HCT116 (cell line): Measurements from ENCODE around the gene PRDM11. TPM values are rescaled to one million over a fixed set of nuclear protein-coding genes. Genes with fewer than 3 reads are reported as not detected.

Source experiments
- ATAC-seq: fragments of 200-7000 bp; cut with Tn5 transposase; 2 replicates; pipeline ENCODE4 v1.9.1; 2020; ENCODE audit warnings: mild to moderate bottlenecking, moderate library complexity
- BruUV-seq: library from RNA; stranded (reverse); fragments of 400-500 nt; replicated peaks from 2 replicates; lab custom pipeline; 2021; lab: Mats Ljungman, UMichigan
- CTCF ChIA-PET: fragments of 300-600 bp; sonication (Branson Sonifier 250); formaldehyde crosslinking; loops from one replicate; lab custom pipeline; 2021; ENCODE audit warnings: antibody characterized with exemption; lab: Charles Lee
- POLR2A ChIA-PET: fragments of 300-600, 350-600 bp; sonication (Branson Sonifier 250); formaldehyde crosslinking; loops from one replicate; lab custom pipeline; 2021; ENCODE audit warnings: antibody characterized with exemption; lab: Charles Lee
- RAD21 ChIA-PET, 2 experiments: fragments of 300-600 bp; sonication (Branson Sonifier 250); formaldehyde crosslinking; loops; one replicate each; lab custom pipeline; 2023; ENCODE audit warnings: low total read pairs in 2 of 2; ENCODE audit not compliant: uncharacterized antibody in 2 of 2, unreplicated experiment in 2 of 2, low non-redundant PET in 1 of 2; lab: Charles Lee
- DNase-seq: peaks from one replicate; pipeline ENCODE4 v3.0.0-alpha.2; 2010; ENCODE audit warnings: low read depth, low spot score
- H2AFZ ChIP-seq: fragments of 200-600 bp; shearing (Covaris generic), sonication (generic); 2 replicates; pipeline ENCODE4 v1.6.1; 2017; ENCODE audit warnings: low read depth, mixed run types, mixed read lengths, antibody characterized with exemption, low read length; ENCODE audit not compliant: poor library complexity, severe bottlenecking
- H3K27ac ChIP-seq: 2 replicates; pipeline ENCODE4 v1.5.1; 2012; ENCODE audit warnings: low read depth, low read length
- H3K27me3 ChIP-seq: fragments of 200-600 bp; sonication (generic); 2 replicates; pipeline ENCODE4 v1.6.1; 2016; ENCODE audit warnings: mixed run types, low read length, mixed read lengths; ENCODE audit not compliant: insufficient read depth
- H3K36me3 ChIP-seq, 2 experiments: fragments of 200-500 bp in 1 of 2; fragments of 200-600 bp in 1 of 2; sonication (Bioruptor generic) in 1 of 2; sonication (generic) in 1 of 2; 2 replicates each; pipeline versions ENCODE4 v1.5.1 to v1.6.1; 2014 to 2016; ENCODE audit warnings: low read length in 2 of 2, inconsistent platforms in 1 of 2, mixed read lengths in 1 of 2, mixed run types in 1 of 2; ENCODE audit not compliant: insufficient read depth in 2 of 2, control insufficient read depth in 1 of 2
- H3K4me1 ChIP-seq, 2 experiments: fragments of 200-600 bp in 1 of 2; sonication (generic) in 1 of 2; 2 replicates each; pipeline versions ENCODE4 v1.5.1 to v1.6.1; 2012 to 2017; ENCODE audit warnings: low read length in 2 of 2, inconsistent platforms in 1 of 2, mild to moderate bottlenecking in 1 of 2, mixed read lengths in 1 of 2, mixed run types in 1 of 2, moderate library complexity in 1 of 2; ENCODE audit not compliant: insufficient read depth in 2 of 2, control insufficient read depth in 1 of 2
- H3K4me2 ChIP-seq: fragments of 200-600 bp; sonication (generic); 2 replicates; pipeline ENCODE4 v1.6.1; 2017; ENCODE audit warnings: mixed run types, low read length, mixed read lengths
- H3K4me3 ChIP-seq, 2 experiments: fragments of 200-600 bp in 1 of 2; sonication (generic) in 1 of 2; replicated peaks in 1 of 2; 2 replicates each; pipeline ENCODE4 v1.5.1; 2011 to 2016; ENCODE audit warnings: low read length in 2 of 2, control low read depth in 1 of 2, low read depth in 1 of 2, mild to moderate bottlenecking in 1 of 2, mixed read lengths in 1 of 2, mixed run types in 1 of 2
- H3K79me2 ChIP-seq: fragments of 200-600 bp; sonication (generic); 2 replicates; pipeline ENCODE4 v1.6.1; 2017; ENCODE audit warnings: mild to moderate bottlenecking, mixed run types, low read length, moderate library complexity, mixed read lengths; ENCODE audit not compliant: insufficient read depth
- H3K9ac ChIP-seq: fragments of 200-600 bp; sonication (generic); 2 replicates; pipeline ENCODE4 v1.6.1; 2016; ENCODE audit warnings: low read length, mixed read lengths
- H3K9me2 ChIP-seq: fragments of 200-600 bp; sonication (generic), shearing (Covaris generic); 2 replicates; pipeline ENCODE4 v1.6.1; 2017; ENCODE audit warnings: mixed run types, mild to moderate bottlenecking, moderate library complexity; ENCODE audit not compliant: insufficient read depth
- H3K9me3 ChIP-seq, 2 experiments: fragments of 200-500 bp in 1 of 2; fragments of 200-600 bp in 1 of 2; sonication (Bioruptor generic) in 1 of 2; sonication (generic) in 1 of 2; 2 replicates each; pipeline ENCODE4 v1.6.1; 2014 to 2017; ENCODE audit warnings: low read length in 2 of 2, mixed read lengths in 2 of 2, inconsistent platforms in 1 of 2, low read depth in 1 of 2, mild to moderate bottlenecking in 1 of 2, mixed run types in 1 of 2, moderate library complexity in 1 of 2; ENCODE audit not compliant: control insufficient read depth in 1 of 2, insufficient read depth in 1 of 2
- H4K20me1 ChIP-seq: fragments of 200-600 bp; sonication (generic), shearing (Covaris generic); 2 replicates; pipeline ENCODE4 v1.6.1; 2017; ENCODE audit warnings: mixed run types, mild to moderate bottlenecking, moderate library complexity; ENCODE audit not compliant: insufficient read depth
- CEBPB ChIP-seq: IDR thresholded peaks from 2 replicates; pipeline ENCODE4 v1.6.1; 2012; ENCODE audit warnings: low read depth
- EZH2 ChIP-seq: fragments of 200-600 bp; sonication (generic); IDR thresholded peaks from 2 replicates; pipeline ENCODE4 v1.6.1; 2017; ENCODE audit warnings: antibody characterized with exemption, mixed run types
- EZH2phosphoT487 ChIP-seq: fragments of 200-600 bp; IDR thresholded peaks from 2 replicates; pipeline ENCODE4 v1.6.1; 2018; ENCODE audit warnings: antibody characterized with exemption, borderline replicate concordance
- FOSL1 ChIP-seq: IDR thresholded peaks from 2 replicates; pipeline ENCODE4 v1.6.1; 2012; ENCODE audit warnings: low read depth
- JUND ChIP-seq: IDR thresholded peaks from 2 replicates; pipeline ENCODE4 v1.6.1; 2012
- POLR2AphosphoS5 ChIP-seq: IDR thresholded peaks from 2 replicates; pipeline ENCODE4 v1.6.1; 2011; ENCODE audit warnings: mild to moderate bottlenecking, low read depth, low read length, moderate library complexity
- RAD21 ChIP-seq: IDR thresholded peaks from 2 replicates; pipeline ENCODE4 v1.6.1; 2012; ENCODE audit warnings: low read depth, mild to moderate bottlenecking
- SRF ChIP-seq: IDR thresholded peaks from 2 replicates; pipeline ENCODE4 v1.6.1; 2012; ENCODE audit warnings: low read depth
- TCF7L2 ChIP-seq: IDR thresholded peaks from 2 replicates; pipeline ENCODE4 v1.7.0; 2011; ENCODE audit warnings: borderline replicate concordance, inconsistent platforms; ENCODE audit not compliant: insufficient read depth, insufficient read length; ENCODE audit errors: extremely low read depth
- ZFX ChIP-seq: fragments of 450-650 bp; IDR thresholded peaks from 2 replicates; pipeline ENCODE4 v1.6.1; 2017
- ZNF274 ChIP-seq: fragments of 200-500 bp; sonication (Bioruptor generic); IDR thresholded peaks from 2 replicates; pipeline ENCODE4 v1.6.1; 2014; ENCODE audit warnings: mild to moderate bottlenecking, low read depth, low read length, inconsistent platforms
- intact Hi-C: fragments of 100-400 bp; cut with micrococcal nuclease; formaldehyde crosslinking; loops from 2 replicates; pipeline ENCODE4 v1.10.0; 2022
- total RNA-seq: library from RNA; stranded (reverse); gene quantifications from one replicate; pipeline ENCODE4 v1.2.1, GENCODE V29; 2021; ENCODE audit not compliant: unreplicated experiment
- TF ChIP-seq, protein P1 (sequence below), 3 experiments: fragments of 200-600 bp in 1 of 3; sonication (generic) in 1 of 3; IDR thresholded peaks in 2 of 3; conservative IDR thresholded peaks in 1 of 3; 2 replicates each; pipeline ENCODE4 v1.5.1; 2012 to 2017; ENCODE audit warnings: low read depth in 2 of 3, low read length in 2 of 3, antibody characterized with exemption in 1 of 3, borderline replicate concordance in 1 of 3, control low read depth in 1 of 3, mild to moderate bottlenecking in 1 of 3, mixed read lengths in 1 of 3, mixed run types in 1 of 3, moderate library complexity in 1 of 3; ENCODE audit not compliant: insufficient read depth in 1 of 3
- TF ChIP-seq, protein P2 (sequence below): IDR thresholded peaks from 2 replicates; pipeline ENCODE4 v1.6.1; 2012
- TF ChIP-seq, protein P3 (sequence below): IDR thresholded peaks from 2 replicates; pipeline ENCODE4 v1.6.1; 2011; ENCODE audit warnings: mild to moderate bottlenecking, low read length, moderate library complexity; ENCODE audit not compliant: insufficient replicate concordance; ENCODE audit errors: extremely low read depth
- TF ChIP-seq, protein P4 (sequence below): IDR thresholded peaks from 2 replicates; pipeline ENCODE4 v1.6.1; 2012

The PRDM11 gene
- total RNA-seq, 1 experiment from 2014 or later, result 9.3 TPM

DNA sequence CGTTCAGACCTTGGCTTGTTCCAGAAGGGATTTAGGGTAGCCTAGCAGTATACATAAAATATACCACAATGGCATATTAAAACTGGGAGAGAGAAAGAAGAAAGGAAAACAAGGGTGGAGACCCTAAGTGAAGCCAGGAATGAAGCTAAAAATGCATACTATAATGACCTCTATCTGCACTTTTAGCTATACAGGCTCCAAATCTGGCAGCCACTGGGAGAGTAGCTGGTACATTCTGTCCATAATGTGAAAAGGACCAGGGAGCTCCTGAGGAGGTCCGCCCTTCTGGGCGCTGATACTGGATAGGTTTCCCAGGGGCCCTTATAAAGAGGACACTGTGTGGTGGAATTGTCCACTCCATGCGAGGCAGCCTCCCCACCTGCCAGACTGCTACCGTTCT, 42.8 kb downstream of the PRDM11 start:
- BruUV-seq, result no TSS peak
- Histone ChIP-seq H2AFZ (no peak overlapping the region), H3K27me3 (no peaks in the 10 kb centered on the region), H3K27ac (no peak overlapping the region), H4K20me1 (no peaks in the 10 kb centered on the region), H3K79me2 (no peaks in the 10 kb centered on the region), H3K9me3 (no peaks in the 10 kb centered on the region), H3K4me3 (no peak overlapping the region), H3K4me1 (no peaks in the 10 kb centered on the region), H3K9me2 (no peaks in the 10 kb centered on the region), H3K4me2 (no peak overlapping the region), H3K9ac (no peak overlapping the region), H3K36me3 (no peaks in the 10 kb centered on the region)
- ATAC-seq, result no peak
- ChIA-PET POLR2A (no interaction called here), RAD21 (no interaction called here), CTCF (interaction anchor here (0.8 kb wide), 1 partner anchor 9 kb away, joined by 3 read pairs; no protein-coding TSS in a partner anchor)
- TF ChIP-seq ZFX, result no peak
- no peak for TF ChIP-seq RAD21
- no peak for TF ChIP-seq TCF7L2
- no peak for TF ChIP-seq POLR2AphosphoS5
- no peak for TF ChIP-seq JUND
- TF ChIP-seq EZH2, result no peak
- intact Hi-C loops, result loop anchor here (10.0 kb wide), 1 partner anchor 66 kb away; no protein-coding TSS in a partner anchor
- no peak for DNase-seq

DNA sequence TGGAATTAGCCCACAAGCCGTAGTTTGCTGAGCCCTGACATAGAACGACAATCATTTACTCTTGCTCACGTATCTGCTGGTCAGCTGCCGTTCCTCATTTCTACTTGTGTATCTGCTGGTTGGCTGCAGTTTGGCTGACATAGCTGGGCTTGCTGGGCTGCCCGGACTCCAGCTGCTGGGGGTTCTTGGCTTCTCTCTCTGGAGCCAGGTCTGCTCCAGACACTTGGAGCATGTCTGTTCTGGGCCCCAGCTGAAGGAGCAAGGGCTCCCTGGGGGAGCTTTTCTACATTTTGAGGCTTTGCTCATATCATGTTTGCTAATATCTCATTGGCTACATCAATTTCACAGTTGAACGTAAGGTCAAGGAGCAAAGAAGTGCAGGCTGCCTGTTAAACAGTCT, 47.3 kb downstream of the PRDM11 start:
- H3K79me2 ChIP-seq, result no peaks in the 10 kb centered on the region
- RAD21 ChIA-PET, result no interaction called here
- H3K27me3 ChIP-seq, result no peaks in the 10 kb centered on the region
- POLR2A ChIA-PET, result no interaction called here
- no TSS peak for BruUV-seq
- DNase-seq (no peak), ATAC-seq (no peak)
- H3K4me1 ChIP-seq, result no peaks in the 10 kb centered on the region
- H4K20me1 ChIP-seq, result no peaks in the 10 kb centered on the region
- no peak overlapping the region for H3K4me2 ChIP-seq
- no peaks in the 10 kb centered on the region for H3K9me3 ChIP-seq
- no peak overlapping the region for H3K4me3 ChIP-seq
- CTCF ChIA-PET, result no interaction called here
- no peak overlapping the region for H3K27ac ChIP-seq
- H3K9ac ChIP-seq, result no peak overlapping the region
- no peak overlapping the region for H2AFZ ChIP-seq
- H3K9me2 ChIP-seq, result no peaks in the 10 kb centered on the region
- intact Hi-C loops, result no loop called here
- H3K36me3 ChIP-seq, result no peaks in the 10 kb centered on the region
- TF ChIP-seq ZNF274 (no peak), JUND (no peak), POLR2AphosphoS5 (no peak), SRF (no peak), RAD21 (no peak), EZH2phosphoT487 (no peak), FOSL1 (no peak), CEBPB (no peak)
- TF ChIP-seq, protein P1, sequence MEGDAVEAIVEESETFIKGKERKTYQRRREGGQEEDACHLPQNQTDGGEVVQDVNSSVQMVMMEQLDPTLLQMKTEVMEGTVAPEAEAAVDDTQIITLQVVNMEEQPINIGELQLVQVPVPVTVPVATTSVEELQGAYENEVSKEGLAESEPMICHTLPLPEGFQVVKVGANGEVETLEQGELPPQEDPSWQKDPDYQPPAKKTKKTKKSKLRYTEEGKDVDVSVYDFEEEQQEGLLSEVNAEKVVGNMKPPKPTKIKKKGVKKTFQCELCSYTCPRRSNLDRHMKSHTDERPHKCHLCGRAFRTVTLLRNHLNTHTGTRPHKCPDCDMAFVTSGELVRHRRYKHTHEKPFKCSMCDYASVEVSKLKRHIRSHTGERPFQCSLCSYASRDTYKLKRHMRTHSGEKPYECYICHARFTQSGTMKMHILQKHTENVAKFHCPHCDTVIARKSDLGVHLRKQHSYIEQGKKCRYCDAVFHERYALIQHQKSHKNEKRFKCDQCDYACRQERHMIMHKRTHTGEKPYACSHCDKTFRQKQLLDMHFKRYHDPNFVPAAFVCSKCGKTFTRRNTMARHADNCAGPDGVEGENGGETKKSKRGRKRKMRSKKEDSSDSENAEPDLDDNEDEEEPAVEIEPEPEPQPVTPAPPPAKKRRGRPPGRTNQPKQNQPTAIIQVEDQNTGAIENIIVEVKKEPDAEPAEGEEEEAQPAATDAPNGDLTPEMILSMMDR (IDR thresholded peaks at IDR 0.05 in 2 of 3, conservative IDR thresholded peaks at IDR 0.05 in 1 of 3; ENCODE audit: borderline replicate concordance in 1 of 3, insufficient read depth in 1 of 3, low read depth in 2 of 3, low read length in 2 of 3), result no peak
- TF ChIP-seq, protein P2, sequence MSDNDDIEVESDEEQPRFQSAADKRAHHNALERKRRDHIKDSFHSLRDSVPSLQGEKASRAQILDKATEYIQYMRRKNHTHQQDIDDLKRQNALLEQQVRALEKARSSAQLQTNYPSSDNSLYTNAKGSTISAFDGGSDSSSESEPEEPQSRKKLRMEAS, result no peak
- TF ChIP-seq, protein P3, sequence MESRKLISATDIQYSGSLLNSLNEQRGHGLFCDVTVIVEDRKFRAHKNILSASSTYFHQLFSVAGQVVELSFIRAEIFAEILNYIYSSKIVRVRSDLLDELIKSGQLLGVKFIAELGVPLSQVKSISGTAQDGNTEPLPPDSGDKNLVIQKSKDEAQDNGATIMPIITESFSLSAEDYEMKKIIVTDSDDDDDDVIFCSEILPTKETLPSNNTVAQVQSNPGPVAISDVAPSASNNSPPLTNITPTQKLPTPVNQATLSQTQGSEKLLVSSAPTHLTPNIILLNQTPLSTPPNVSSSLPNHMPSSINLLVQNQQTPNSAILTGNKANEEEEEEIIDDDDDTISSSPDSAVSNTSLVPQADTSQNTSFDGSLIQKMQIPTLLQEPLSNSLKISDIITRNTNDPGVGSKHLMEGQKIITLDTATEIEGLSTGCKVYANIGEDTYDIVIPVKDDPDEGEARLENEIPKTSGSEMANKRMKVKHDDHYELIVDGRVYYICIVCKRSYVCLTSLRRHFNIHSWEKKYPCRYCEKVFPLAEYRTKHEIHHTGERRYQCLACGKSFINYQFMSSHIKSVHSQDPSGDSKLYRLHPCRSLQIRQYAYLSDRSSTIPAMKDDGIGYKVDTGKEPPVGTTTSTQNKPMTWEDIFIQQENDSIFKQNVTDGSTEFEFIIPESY, result no peak
- TF ChIP-seq, protein P4, sequence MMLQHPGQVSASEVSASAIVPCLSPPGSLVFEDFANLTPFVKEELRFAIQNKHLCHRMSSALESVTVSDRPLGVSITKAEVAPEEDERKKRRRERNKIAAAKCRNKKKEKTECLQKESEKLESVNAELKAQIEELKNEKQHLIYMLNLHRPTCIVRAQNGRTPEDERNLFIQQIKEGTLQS, result no peak
